ENCODE results near the gene NEGR1. TPM values are rescaled to one million over a fixed set of nuclear protein-coding genes. Genes with fewer than 3 reads are reported as not detected.

NEGR1 gene
- total and polyA plus RNA-seq, 7 donors, result 1.3 to 10.2 (median 2.2) TPM

- DNase-seq, result no peak
- TF ChIP-seq CTCF (IDR thresholded peaks at IDR 0.05), result no peak
- Histone ChIP-seq H3K9me3 (no peaks in the 10 kb centered on the region), H3K36me3 (ENCODE audit: insufficient read depth in 1 of 2, low read depth in 1 of 2) (no peaks in the 10 kb centered on the region), H3K27me3 (ENCODE audit: insufficient read depth in 3 of 3, low read length in 2 of 3) (no peaks in the 10 kb centered on the region), H3K4me3 (no peak overlapping the region), H3K27ac (no peak overlapping the region), H3K4me1 (no peaks in the 10 kb centered on the region)
- ATAC-seq, result no peak
- 60 to 61% (median 60%) methylated on average over 9 of the region's 9 CpGs for WGBS, 3 donors
- intact Hi-C loops (cut with DNase I), result no loop called here
Observed at GRCh38 chr1:71592646-71593274, 689.6 kb downstream of the NEGR1 start.

GRCh38 chr1:71589005-71589404, 693.3 kb downstream of the NEGR1 start:
- no peak for TF ChIP-seq CTCF (IDR thresholded peaks at IDR 0.05)
- H3K9me3 ChIP-seq, result no peaks in the 10 kb centered on the region
- H3K36me3 ChIP-seq (ENCODE audit: insufficient read depth in 1 of 2, low read depth in 1 of 2), result no peaks in the 10 kb centered on the region
- no peak overlapping the region for H3K27ac ChIP-seq
- no peak for ATAC-seq
- no peak overlapping the region for H3K4me3 ChIP-seq
- intact Hi-C loops (cut with DNase I), result no loop called here
- no peak for DNase-seq
- 58 to 61% (median 58%) methylated on average over 2 of the region's 2 CpGs for WGBS, 3 donors
- H3K27me3 ChIP-seq (ENCODE audit: insufficient read depth in 3 of 3, low read length in 2 of 3), result no peaks in the 10 kb centered on the region
- no peaks in the 10 kb centered on the region for H3K4me1 ChIP-seq

DNA sequence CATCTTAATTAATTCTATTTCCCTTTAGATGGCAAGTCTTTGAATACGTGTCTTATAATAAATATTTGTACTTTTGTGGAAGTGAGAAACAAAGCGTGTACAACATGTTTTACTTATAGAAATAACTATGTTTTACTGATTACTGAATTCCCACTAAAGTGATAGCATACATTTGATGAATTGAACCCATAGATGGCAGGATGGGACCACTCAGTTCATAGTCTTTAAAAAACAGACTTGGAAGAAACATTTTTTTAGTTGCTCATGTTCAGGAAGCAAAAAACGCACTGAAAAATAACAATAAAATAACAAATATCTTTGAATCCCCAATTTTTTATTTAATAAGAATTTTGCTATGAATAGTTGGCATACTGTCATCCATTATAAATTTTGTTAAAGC, 694.4 kb downstream of the NEGR1 start:
- no peak for DNase-seq
- no peaks in the 10 kb centered on the region for H3K9me3 ChIP-seq
- TF ChIP-seq CTCF (IDR thresholded peaks at IDR 0.05), result no peak
- no peak overlapping the region for H3K27ac ChIP-seq
- ATAC-seq, result no peak
- 58 to 63% (median 59%) methylated on average over 3 of the region's 3 CpGs for WGBS, 3 donors
- no peak overlapping the region for H3K4me3 ChIP-seq
- no peaks in the 10 kb centered on the region for H3K27me3 ChIP-seq (ENCODE audit: insufficient read depth in 3 of 3, low read length in 2 of 3)
- H3K4me1 ChIP-seq, result no peaks in the 10 kb centered on the region
- H3K36me3 ChIP-seq (ENCODE audit: insufficient read depth in 1 of 2, low read depth in 1 of 2), result no peaks in the 10 kb centered on the region
- intact Hi-C loops (cut with DNase I), result no loop called here

GRCh38 chr1:71586030-71586429, 696.3 kb downstream of the NEGR1 start:
- Histone ChIP-seq H3K9me3 (no peaks in the 10 kb centered on the region), H3K27ac (no peak overlapping the region), H3K4me1 (no peaks in the 10 kb centered on the region), H3K27me3 (ENCODE audit: insufficient read depth in 3 of 3, low read length in 2 of 3) (no peaks in the 10 kb centered on the region), H3K36me3 (ENCODE audit: insufficient read depth in 1 of 2, low read depth in 1 of 2) (no peaks in the 10 kb centered on the region), H3K4me3 (no peak overlapping the region)
- intact Hi-C loops (cut with DNase I), result no loop called here
- TF ChIP-seq CTCF (IDR thresholded peaks at IDR 0.05), result no peak
- WGBS, 3 donors, result 56 to 59% (median 58%) methylated on average over 3 of the region's 3 CpGs
- no peak for DNase-seq
- ATAC-seq, result no peak

GRCh38 chr1:71583756-71584155, 698.6 kb downstream of the NEGR1 start:
- H3K9me3 ChIP-seq, result no peaks in the 10 kb centered on the region
- H3K27ac ChIP-seq, result no peak overlapping the region
- intact Hi-C loops (cut with DNase I), result no loop called here
- ATAC-seq (no peak), DNase-seq (no peak)
- no peaks in the 10 kb centered on the region for H3K36me3 ChIP-seq (ENCODE audit: insufficient read depth in 1 of 2, low read depth in 1 of 2)
- WGBS, 3 donors, result 67 to 76% (median 70%) methylated on average over 2 of the region's 2 CpGs
- H3K4me3 ChIP-seq, result no peak overlapping the region
- TF ChIP-seq CTCF (IDR thresholded peaks at IDR 0.05), result no peak
- H3K27me3 ChIP-seq (ENCODE audit: insufficient read depth in 3 of 3, low read length in 2 of 3), result no peaks in the 10 kb centered on the region
- H3K4me1 ChIP-seq, result no peaks in the 10 kb centered on the region

Measured in psoas muscle (tissue), 8 donors.